Calu3 (cell line): ENCODE data around the gene ZBTB20. TPM values are rescaled to one million over a fixed set of nuclear protein-coding genes. Genes with fewer than 3 reads are reported as not detected.

Experiments used
- BruUV-seq: library from RNA; stranded (reverse); fragments of 400-500 nt; replicated peaks from 2 replicates; lab custom pipeline; 2021; lab: Mats Ljungman, UMichigan
- CTCF ChIA-PET: fragments of 300-600 bp; sonication (Branson Sonifier 250); formaldehyde crosslinking; loops from one replicate; lab custom pipeline; 2022; ENCODE audit warnings: antibody characterized with exemption; lab: Charles Lee
- DNase-seq: peaks from one replicate; pipeline ENCODE4 v3.0.0; 2022
- H3K27ac Mint-ChIP-seq: one replicate; pipeline ENCODE4 v1.8.0; 2022; ENCODE audit warnings: mixed read lengths; ENCODE audit not compliant: unreplicated experiment
- H3K27me3 Mint-ChIP-seq: one replicate; pipeline ENCODE4 v1.8.0; 2022; ENCODE audit warnings: mixed read lengths; ENCODE audit not compliant: unreplicated experiment
- H3K36me3 Mint-ChIP-seq: one replicate; pipeline ENCODE4 v1.8.0; 2022; ENCODE audit warnings: mild to moderate bottlenecking, moderate library complexity, mixed read lengths; ENCODE audit not compliant: insufficient read depth, unreplicated experiment
- H3K4me1 Mint-ChIP-seq: one replicate; pipeline ENCODE4 v1.8.0; 2022; ENCODE audit warnings: mild to moderate bottlenecking, low read depth, mixed read lengths; ENCODE audit not compliant: unreplicated experiment
- H3K4me3 Mint-ChIP-seq: one replicate; pipeline ENCODE4 v1.8.0; 2022; ENCODE audit warnings: mild to moderate bottlenecking, low read depth, moderate library complexity, mixed read lengths; ENCODE audit not compliant: unreplicated experiment
- H3K9me3 Mint-ChIP-seq: one replicate; pipeline ENCODE4 v1.8.0; 2022; ENCODE audit warnings: low read depth, mixed read lengths; ENCODE audit not compliant: unreplicated experiment
- CTCF ChIP-seq: fragments of 200-600 bp; IDR thresholded peaks from one replicate; pipeline ENCODE4 v1.8.0; 2022; ENCODE audit warnings: antibody characterized with exemption; ENCODE audit not compliant: unreplicated experiment
- intact Hi-C: fragments of 100-400 bp; cut with micrococcal nuclease; formaldehyde crosslinking; loops from one replicate; pipeline ENCODE4 v1.10.0; 2022; ENCODE audit not compliant: unreplicated experiment
- total RNA-seq: library from RNA; stranded (reverse); gene quantifications from 2 replicates; pipeline ENCODE4 v1.2.3, GENCODE V29; 2022

The ZBTB20 gene
- total RNA-seq, 1 experiment from 2014 or later = 24.1 TPM

- H3K27me3 Mint-ChIP-seq = no peaks in the 10 kb centered on the region
- no peaks in the 10 kb centered on the region for H3K36me3 Mint-ChIP-seq
- CTCF ChIA-PET = interaction anchor here (1.2 kb wide), 1 partner anchor 14 kb away, joined by 3 read pairs; no protein-coding TSS in a partner anchor
- BruUV-seq = no TSS peak
- H3K4me1 Mint-ChIP-seq = peaks cover 22% of the 10 kb centered on the region
- no peak for TF ChIP-seq CTCF
- no peak overlapping the region for H3K27ac Mint-ChIP-seq
- intact Hi-C loops = no loop called here
- no peak for DNase-seq
- H3K9me3 Mint-ChIP-seq = peaks cover 8% of the 10 kb centered on the region
- no peak overlapping the region for H3K4me3 Mint-ChIP-seq
Measured at GRCh38 chr3:114639171-114639570, 507.9 kb downstream of the ZBTB20 start.

GRCh38 chr3:114635878-114636277 lies 511.2 kb downstream of the ZBTB20 start:
- Mint-ChIP-seq H3K27ac (no peak overlapping the region), H3K4me1 (peaks cover 10% of the 10 kb centered on the region), H3K36me3 (no peaks in the 10 kb centered on the region), H3K9me3 (peaks cover 8% of the 10 kb centered on the region), H3K27me3 (no peaks in the 10 kb centered on the region), H3K4me3 (no peak overlapping the region)
- no peak for TF ChIP-seq CTCF
- no peak for DNase-seq
- CTCF ChIA-PET = no interaction called here
- BruUV-seq = no TSS peak
- intact Hi-C loops = no loop called here

GRCh38 chr3:114634635-114635034 lies 512.5 kb downstream of the ZBTB20 start:
- H3K4me1 Mint-ChIP-seq = peaks cover 10% of the 10 kb centered on the region
- H3K9me3 Mint-ChIP-seq = peaks cover 8% of the 10 kb centered on the region
- no peaks in the 10 kb centered on the region for H3K36me3 Mint-ChIP-seq
- intact Hi-C loops = no loop called here
- no peak for DNase-seq
- no peak overlapping the region for H3K27ac Mint-ChIP-seq
- BruUV-seq = no TSS peak
- CTCF ChIA-PET = no interaction called here
- H3K27me3 Mint-ChIP-seq = no peaks in the 10 kb centered on the region
- H3K4me3 Mint-ChIP-seq = no peak overlapping the region
- no peak for TF ChIP-seq CTCF

GRCh38 chr3:114632757-114633424 lies 514.2 kb downstream of the ZBTB20 start:
- Mint-ChIP-seq H3K27me3 (no peaks in the 10 kb centered on the region), H3K27ac (no peak overlapping the region), H3K9me3 (peaks cover 8% of the 10 kb centered on the region), H3K4me1 (peaks cover 11% of the 10 kb centered on the region), H3K36me3 (no peaks in the 10 kb centered on the region), H3K4me3 (no peak overlapping the region)
- intact Hi-C loops = no loop called here
- no TSS peak for BruUV-seq
- CTCF ChIA-PET = no interaction called here
- no peak for TF ChIP-seq CTCF
- no peak for DNase-seq
